ENCODE data around the gene CLCN5.
A peak's percentile ranks its signal among the peaks of the same experiment; 100 is the strongest.

Gene CLCN5

GRCh38 chrX:49922291-49923241, at the start of gene CLCN5:
Gene CLCN5 (plus strand): TSS chrX:49922596. CDS start chrX:49925299, 2,703 bp downstream.
- peak; percentile 80 to 91 (median 87) for DNase-seq (ENCODE audit: low read depth in 3 of 3)

DNA sequence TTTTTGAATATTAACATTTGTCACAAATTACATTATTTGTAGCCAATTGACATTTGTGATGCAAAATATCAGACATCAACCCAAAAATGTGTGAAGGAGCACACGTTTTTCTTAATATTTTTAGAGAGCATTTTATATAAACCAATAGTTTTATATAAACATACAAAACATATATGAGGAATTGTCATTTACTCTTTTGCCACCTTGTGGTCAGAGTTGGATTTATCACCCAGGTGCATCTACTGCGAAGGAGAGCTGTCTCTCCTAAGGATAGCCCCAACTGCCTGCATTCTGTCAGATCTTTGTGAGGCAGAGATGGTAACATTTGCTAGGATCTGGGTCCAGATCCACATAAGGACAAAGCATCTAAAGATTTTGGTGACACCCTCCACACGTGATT, 45.6 kb upstream of the CLCN5 start:
- DNase-seq (ENCODE audit: low read depth in 3 of 3), result peak in 1 of 3 experiments; percentile 9

- no peak for DNase-seq (ENCODE audit: low read depth in 3 of 3)
Observed at GRCh38 chrX:49877397-49878101, 44.8 kb upstream of the CLCN5 start.

- no peak for DNase-seq (ENCODE audit: low read depth in 3 of 3)
Observed at GRCh38 chrX:49878128-49878833, 44.1 kb upstream of the CLCN5 start.

- peak; percentile 30 to 64 (median 35) for DNase-seq (ENCODE audit: low read depth in 3 of 3)
Observed at GRCh38 chrX:49878834-49879655, 43.4 kb upstream of the CLCN5 start, which contains the start of gene USP27X. Gene USP27X (plus strand): TSS chrX:49879484. CDS start chrX:49880308, 824 bp downstream.

DNA sequence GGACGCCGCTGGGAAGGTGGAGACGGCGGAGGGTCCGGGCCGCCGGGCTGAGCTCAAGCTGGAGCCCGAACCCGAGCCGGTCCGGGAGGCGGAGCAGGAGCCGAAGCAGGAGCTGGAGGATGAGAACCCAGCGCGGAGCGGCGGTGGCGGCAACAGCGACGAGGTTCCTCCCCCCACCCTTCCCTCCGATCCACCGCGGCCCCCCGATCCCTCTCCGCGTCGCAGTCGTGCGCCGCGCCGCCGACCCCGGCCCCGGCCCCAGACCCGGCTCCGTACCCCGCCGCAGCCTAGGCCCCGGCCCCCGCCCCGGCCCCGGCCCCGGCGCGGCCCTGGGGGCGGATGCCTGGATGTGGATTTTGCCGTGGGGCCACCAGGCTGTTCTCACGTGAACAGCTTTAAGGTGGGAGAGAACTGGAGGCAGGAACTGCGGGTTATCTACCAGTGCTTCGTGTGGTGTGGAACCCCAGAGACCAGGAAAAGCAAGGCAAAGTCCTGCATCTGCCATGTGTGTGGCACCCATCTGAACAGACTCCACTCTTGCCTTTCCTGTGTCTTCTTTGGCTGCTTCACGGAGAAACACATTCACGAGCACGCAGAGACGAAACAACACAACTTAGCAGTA, 42.6 kb upstream of the CLCN5 start:
- DNase-seq (ENCODE audit: low read depth in 3 of 3), result no peak

- no peak for DNase-seq (ENCODE audit: low read depth in 3 of 3)
Observed at GRCh38 chrX:49880668-49881067, 41.7 kb upstream of the CLCN5 start.

GRCh38 chrX:49884290-49884862, 38.0 kb upstream of the CLCN5 start:
- peak in 2 of 3 experiments; percentile 14 to 49 for DNase-seq (ENCODE audit: low read depth in 3 of 3)

DNA sequence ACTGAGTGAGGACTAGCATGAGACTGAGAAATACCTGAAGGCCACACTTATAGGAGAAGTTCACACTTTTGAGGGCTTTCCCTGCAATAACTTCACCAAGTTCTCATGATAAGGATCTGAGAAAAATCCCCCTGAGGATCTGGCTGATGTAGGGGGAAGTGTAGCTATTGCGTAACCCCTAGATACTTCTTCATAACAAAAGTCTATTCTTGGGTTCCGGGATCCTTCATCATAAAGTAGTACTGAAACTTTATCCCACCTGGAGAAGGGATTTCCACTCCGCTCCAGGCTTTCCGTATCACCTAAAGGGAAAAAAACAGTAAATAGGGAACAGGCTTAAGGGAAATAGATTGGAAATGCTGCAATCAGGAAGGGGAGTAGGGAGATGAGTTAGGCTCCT, 29.9 kb upstream of the CLCN5 start:
- DNase-seq (ENCODE audit: low read depth in 3 of 3), result no peak

DNA sequence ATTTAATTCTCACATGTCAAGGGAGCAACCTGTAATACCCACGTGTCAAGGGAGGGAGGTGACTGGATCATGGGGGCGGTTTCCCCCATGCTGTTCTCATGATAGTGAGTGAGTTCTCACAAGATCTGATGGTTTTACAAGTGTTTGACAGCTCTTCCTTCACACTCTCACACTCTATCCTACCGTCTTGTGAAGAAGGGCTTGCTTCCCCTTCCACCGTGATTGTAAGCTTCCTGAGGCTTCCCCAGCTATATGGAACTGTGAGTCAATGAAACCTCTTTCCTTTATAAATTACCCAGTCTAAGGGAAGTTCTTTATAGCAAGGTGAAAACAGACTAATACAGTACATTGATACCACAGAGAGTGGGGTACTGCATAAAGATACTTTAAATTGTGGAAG, 25.4 kb upstream of the CLCN5 start:
- DNase-seq (ENCODE audit: low read depth in 3 of 3), result no peak

GRCh38 chrX:49901048-49901447, 21.3 kb upstream of the CLCN5 start:
- DNase-seq (ENCODE audit: low read depth in 3 of 3), result no peak

DNA sequence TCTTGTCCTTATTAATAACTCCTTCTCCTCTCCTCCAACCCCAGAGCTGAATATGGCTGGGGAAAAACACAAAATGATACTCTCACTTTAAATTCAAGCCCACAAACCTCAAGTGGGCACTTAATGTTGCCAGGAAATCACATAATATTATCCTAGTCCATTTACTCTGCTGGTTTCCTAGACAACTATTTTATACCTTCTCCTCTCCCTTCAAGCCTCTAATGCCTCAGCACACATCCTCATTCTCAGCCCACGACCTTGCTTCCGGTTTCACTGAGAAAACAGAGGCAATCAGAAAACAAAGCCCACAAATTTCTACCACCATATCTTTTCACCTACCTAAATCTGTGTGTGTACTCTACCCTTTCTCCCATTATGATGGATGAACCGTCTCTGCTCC, 12.1 kb upstream of the CLCN5 start:
- DNase-seq (ENCODE audit: low read depth in 3 of 3), result no peak

- no peak for DNase-seq (ENCODE audit: low read depth in 3 of 3)
Observed at GRCh38 chrX:49912086-49912485, 10.3 kb upstream of the CLCN5 start.

- DNase-seq (ENCODE audit: low read depth in 3 of 3), result no peak
Observed at GRCh38 chrX:49912861-49913260, 9.5 kb upstream of the CLCN5 start.

- peak in 1 of 3 experiments; percentile 48 for DNase-seq (ENCODE audit: low read depth in 3 of 3)
Observed at GRCh38 chrX:49915361-49916222, 6.8 kb upstream of the CLCN5 start.

GRCh38 chrX:49919617-49920016, 2.8 kb upstream of the CLCN5 start:
- no peak for DNase-seq (ENCODE audit: low read depth in 3 of 3)

GRCh38 chrX:49921109-49921508, 1.3 kb upstream of the CLCN5 start:
- no peak for DNase-seq (ENCODE audit: low read depth in 3 of 3)

DNA sequence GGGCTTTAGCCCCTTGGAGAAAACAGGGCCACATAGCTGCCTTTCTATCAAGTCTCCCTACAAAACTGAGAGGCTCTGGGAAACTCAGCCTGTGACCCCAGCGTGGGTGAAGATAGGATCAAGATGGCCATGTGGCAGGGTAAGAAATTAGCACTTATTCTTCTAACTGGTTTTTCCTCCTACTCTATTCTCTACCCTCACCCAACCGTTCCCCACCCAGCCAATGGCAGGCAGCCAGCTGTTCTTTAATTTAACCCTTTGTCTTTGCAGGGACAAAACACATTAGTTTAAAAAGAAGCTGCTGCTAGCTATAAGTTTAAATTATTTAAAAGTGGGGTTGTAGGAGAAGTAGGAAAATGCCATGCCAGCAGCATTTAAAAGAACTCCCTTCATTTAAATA, 2.8 kb downstream of the CLCN5 start:
- no peak for DNase-seq (ENCODE audit: low read depth in 3 of 3)

DNA sequence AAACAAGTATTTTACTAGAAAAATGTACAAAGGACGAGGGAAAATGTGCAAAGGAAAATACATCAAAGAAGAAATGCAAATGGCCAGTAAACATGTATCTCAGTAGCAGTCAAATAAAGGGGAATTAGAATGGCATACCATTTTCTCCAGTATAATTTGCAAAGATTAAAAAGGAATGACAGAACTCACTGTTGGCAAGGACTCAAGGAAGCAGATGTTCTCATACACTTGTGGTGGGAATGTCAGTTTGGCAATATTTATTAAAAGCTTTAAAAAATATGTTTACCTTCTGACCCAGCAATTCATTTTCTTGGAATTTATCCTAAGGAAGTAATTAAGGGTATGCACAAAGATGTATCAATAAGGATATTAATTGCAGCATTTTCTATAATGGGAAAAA, 7.6 kb downstream of the CLCN5 start:
- DNase-seq (ENCODE audit: low read depth in 3 of 3), result no peak

All from stimulated activated CD4-positive, alpha-beta T cell treated with anti-CD3 and anti-CD28 coated beads, TNF-alpha, amount 100 ng/mL, for 24 hours (primary cell).